HG02970 (cell line): ENCODE results near the gene CBLIF.
"Not testable (repeated sequence)": the region's sequence is repeated elsewhere in the genome, so short reads cannot be mapped to it uniquely, and the experiment has no call there.

Source experiments
- ATAC-seq: cut with Tn5 transposase; IDR thresholded peaks from one replicate; pipeline ENCODE4 v1.9.1; 2021; ENCODE audit warnings: mild to moderate bottlenecking, moderate library complexity, moderate number of reproducible peaks; ENCODE audit not compliant: unreplicated experiment, low FRiP score

CBLIF gene

DNA sequence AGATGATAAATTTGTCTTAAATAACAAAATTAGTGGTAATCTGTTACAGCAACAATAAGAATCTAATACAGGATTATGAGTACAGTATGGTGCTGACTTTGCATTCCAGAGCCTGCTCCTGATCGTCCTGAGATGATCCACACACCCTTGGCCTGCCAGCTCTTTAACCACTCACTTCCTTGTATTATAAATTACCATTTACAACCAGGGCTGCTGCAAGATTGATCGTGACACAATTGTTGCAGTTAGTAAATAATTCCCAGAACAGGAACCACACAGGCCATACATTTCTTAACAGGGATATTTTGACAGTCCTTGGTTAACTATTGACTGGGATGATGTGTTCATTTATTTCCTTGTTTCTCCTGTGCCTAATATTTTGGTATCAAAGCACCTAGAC lies 3.8 kb upstream of the CBLIF start:
- ATAC-seq: no peak

DNA sequence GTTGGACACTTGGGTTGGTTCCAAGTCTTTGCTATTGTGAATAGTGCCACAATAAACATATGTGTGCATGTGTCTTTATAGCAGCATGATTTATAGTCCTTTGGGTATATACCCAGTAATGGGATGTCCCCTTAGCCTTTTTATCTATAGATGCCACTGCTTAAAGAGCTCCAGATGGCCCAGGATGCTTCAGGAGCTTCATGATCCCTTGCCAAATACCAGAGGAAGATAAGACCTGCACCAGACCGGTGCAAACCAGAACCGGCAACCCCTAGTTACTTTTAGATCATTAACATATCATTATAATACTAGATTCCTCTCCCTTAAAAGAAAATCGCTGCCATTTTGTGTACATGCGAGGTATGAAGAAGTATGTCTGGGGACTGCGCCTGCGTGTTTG lies 3.1 kb upstream of the CBLIF start:
- ATAC-seq: not testable (repeated sequence)

DNA sequence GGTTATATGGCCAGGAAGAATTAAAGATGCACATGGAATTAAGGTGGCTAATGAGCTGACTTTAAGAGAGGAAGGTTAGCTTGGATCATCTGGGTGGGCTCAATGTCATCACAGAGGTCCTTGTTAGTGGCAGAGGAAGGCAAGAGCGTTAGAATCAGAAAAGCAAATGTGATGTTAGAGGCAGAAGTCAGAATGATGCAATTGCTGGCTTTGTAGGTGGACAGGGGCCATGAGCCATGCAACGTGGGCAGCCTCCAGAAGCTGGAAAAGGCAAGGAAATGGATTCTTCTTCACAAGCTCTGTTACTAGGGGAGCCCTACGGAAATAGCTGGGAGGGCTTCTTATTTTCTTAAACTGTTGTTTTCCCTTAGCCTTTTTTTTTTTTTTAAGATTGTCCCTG lies 2.3 kb upstream of the CBLIF start:
- no peak for ATAC-seq

DNA sequence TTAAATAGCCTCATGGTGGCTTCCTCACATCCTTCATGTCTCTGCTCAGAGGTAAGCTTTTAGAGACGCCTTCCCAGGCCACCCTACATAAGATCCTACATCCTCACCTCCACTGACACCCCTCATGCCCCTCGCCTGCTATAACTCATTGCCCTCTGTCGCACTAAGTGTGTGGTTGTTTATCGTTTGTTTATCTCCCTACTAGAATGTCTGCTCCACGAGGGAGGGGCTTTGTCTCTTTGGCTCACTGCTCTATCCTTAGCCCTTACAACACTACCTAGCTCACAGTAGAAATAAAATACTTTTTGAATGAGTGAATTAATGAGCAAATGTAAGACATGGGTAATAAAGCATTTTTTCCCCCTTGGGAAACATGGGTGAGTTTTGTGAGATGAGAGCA lies 1.3 kb upstream of the CBLIF start:
- ATAC-seq: no peak

DNA sequence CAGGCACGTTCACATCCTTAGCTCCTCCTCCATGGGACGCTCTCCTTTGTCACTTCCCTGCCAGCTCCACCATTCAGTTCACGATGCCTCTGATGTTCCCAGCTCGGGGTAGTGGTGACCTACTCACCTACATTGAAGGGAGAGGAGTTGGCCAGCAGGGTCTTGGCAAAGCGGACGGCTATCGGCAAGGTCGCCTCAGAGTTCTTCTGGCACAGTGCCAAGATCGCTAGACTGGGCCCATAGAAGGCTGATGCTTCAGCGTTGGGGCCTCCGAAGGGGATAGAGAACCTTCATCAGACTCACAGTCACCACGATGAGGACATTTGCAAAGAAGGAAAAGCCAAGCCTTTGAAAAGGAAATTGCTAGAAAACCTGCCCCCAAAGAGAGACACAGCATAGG lies 3.0 kb downstream of the CBLIF start:
- no peak for ATAC-seq

DNA sequence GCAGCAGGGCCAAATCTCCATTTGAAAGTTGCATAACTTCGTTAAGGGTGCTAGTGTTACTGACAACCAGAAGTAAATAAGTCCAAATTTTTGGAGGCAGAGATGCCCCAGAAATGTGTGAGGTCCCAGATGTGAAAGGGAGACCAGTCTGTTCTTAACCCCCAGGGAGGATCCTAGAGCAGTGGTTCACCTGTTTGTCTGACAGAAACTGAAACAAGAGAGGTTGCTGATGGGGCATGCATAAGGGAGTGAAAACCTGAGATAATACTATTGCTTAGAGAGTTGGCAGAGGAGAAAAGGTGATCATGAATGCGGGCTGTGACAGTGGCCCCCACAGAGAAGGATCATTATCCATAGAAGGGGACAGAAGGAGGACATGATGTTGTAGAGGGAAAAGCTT lies 3.8 kb downstream of the CBLIF start:
- no peak for ATAC-seq

DNA sequence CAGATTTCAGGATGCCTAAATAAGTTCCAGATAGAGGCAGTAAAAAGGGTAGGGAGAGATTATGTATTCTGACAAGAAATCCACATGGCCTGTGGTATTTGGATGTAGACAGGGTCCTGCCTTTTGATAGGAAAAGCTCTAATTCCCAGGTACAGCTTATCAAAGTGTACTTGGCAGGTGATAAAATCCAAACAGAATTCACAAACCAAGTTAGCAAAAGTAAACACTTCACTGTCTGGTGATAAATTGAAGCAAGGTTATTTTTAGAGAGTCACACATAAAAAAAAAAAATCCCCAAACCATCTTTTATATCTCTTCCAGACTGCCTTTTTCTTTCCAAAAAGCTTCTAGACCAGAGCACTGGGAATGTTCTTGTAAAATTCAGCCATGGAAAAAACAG lies 5.7 kb downstream of the CBLIF start:
- no peak for ATAC-seq

DNA sequence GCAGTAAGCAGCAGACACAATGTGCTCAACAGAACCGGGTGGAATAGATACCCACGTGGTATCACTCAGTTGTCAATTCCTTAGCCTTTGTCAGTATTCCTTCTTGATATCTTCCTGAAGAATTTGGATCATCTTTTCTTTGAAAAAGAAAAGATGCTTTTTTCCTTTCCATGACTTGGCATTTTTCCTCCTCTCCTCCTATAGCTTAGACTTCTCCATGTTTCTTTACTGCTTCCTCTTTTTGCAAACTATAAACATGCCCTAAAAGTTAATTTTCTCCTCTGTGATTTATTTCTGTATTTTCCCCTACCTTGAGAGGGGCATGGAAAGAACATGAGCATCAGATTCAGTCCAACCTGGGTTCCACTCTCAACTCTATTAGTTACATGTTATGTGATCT lies 11.7 kb downstream of the CBLIF start:
- ATAC-seq: no peak

DNA sequence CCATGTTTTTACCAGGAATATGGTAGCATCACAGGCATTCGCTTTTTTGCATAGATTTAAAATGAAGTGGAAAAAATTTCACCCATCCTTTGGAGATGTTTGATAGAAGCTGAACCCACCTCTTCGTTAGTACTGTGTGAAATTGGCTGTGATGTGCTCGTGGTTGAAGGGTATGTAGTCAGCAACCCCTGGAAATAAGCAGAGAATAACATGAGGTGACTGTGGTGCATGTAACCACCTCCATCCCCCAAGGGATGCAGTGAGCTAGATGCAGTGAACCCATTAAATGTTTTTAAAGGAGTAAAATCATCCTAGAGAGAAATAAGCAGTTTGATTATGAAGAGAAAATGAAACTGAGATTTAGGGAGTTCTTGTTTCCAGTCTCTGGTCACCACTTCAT lies 15.9 kb downstream of the CBLIF start:
- ATAC-seq: no peak

DNA sequence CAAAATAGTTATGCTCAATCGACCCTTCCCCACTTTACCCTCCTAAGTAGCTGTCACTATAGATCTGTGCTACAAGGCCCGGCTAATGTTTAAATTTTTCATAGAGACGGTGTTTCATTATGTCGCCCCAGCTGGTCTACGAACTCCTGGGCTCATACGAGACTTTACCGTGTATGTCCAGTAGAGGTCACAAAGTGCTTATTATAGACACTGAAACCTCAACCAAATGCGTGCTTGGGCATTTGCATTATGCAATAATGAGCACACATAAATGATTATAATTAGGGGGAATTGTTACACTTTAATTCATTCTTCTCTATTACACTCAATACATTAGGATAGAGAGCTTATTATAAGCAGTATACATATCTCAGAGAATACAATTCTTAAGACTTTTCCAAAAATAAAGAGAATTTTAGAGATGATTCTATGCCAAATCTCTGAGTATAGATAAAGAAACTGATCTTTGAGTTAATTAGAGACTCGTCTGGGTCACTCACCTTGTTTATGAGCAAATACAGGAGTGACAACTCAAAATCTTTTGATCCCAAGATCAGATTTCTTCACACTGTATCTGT lies 22.2 kb downstream of the CBLIF start:
- ATAC-seq: peak; percentile 69

DNA sequence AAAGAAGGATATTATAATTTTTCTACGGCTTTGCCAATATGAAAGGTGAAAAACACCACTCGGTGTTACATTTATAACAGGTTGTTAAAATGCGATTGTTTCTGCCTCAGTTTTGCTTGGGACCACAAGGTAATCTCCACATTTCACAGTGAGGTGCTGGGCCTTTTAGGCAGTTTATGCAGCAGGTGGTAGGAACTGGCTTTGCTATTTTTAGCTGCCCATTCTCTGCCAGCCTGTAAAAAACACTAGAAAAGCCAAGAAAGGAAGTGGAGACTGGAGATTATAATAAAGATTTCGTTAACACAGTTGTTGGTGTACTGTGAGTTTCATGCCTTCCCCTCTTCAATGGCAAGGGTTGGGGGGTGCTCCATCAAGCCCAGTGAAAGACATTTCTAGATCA lies 26.7 kb downstream of the CBLIF start:
- no peak for ATAC-seq

DNA sequence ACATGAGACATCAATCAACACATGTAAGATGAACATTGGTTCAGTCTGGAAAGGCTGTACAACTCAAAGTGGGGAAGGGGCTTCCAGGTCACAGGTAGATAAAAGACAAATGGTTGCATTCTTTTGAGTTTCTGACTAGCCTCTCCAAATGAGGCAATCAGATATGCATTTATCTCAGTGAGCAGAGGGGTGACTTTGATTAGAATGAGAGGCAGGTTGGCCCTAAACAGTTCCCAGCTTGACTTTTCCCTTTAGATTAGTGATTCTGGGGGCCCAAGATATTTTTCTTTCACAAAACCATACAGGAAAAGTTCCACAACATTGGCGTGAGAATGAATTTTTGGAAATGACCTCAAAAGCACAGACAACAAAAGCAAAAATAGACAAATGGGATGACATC lies 28.9 kb downstream of the CBLIF start:
- not testable (repeated sequence) for ATAC-seq

DNA sequence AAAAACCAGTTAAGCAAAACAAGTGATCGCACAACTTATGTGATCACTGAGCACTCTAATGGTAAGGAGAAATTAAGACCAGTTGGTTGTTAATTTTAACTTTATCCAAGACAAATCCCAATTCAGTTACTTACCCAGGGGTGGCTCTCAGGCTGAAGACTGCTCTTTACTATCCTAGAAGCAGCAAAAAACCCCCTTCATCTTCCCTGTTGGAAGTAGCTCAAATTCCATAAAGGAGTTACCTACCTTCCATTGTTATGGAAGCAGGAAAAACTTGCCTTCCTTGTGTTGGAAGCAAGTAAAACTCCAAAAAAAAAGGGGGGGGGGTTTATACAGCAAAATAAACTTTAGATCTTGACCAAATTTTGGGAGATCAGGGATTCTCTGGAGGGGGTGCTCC lies 29.5 kb downstream of the CBLIF start:
- no peak for ATAC-seq

DNA sequence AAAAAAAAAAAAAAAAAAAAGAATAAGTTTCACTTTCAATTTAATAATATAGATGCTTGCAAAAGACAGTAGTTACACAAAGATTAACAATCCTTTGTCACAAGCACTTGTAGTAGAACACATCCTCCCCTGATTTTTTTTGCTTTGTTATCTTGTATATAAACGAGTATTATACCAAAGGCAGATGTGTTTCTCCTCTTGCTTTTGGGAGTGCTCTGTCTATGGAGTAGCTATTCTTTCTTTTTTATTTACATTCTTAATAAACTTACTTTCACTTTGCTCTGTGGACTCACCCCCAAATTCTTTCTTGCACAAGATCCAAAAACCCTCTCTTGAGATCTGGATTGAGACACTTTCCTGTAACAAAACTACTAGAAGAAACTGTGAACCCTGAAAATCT lies 31.3 kb downstream of the CBLIF start:
- ATAC-seq: no peak

DNA sequence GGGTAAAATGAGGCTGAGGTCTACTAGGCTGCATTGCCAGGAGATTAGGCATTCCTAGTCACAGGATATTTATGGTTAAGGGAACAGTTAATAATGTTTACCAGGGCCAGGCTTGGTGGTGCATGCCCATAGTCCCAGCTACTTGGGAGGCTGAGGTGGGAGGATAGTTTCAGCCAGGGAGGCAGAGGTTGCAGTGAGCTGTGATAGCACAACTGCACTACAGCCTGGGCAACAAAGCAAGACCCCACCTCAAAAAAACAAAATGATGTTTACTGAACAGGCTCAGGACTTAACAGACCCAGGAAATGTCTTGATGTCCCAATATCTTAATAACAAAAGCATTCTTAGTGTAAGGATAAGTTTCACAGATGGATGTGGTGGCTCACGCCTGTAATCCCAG lies 31.9 kb downstream of the CBLIF start:
- no peak for ATAC-seq

DNA sequence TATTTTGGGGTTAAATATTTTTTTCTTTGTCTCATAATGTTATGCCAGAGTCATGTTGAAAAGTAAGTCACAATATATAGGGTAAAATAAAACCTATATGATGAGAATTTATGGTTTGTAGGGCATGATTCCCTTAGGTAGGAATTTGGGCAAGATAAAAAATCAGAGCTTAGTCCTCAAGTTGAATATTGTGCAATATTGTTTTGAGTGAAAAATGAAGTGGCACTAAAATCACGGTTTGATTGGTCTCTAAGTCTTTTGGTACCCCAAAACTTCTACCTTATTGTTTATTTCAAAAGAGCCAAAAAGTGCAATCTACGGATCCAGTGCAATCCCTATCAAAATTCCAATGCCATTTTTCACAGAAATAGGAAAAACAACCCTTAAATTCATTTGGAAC lies 33.1 kb downstream of the CBLIF start:
- ATAC-seq: no peak

DNA sequence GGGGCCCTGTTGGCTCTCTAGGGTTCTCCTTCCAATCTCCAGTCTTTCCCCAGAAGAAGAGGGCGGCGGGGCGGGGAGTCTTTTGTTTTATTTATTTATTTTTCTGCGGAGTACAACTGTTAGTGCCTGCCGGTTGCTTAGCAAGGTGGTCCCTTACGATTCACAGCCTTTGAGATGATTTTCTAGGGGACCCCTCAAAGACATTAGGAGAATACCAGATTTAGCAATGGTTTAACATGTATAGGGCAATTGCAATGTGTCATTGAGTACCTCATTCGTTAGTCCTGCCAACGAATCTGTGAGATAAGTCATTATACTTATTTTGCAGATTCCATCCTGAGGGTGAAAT lies 34.4 kb downstream of the CBLIF start:
- ATAC-seq: no peak

DNA sequence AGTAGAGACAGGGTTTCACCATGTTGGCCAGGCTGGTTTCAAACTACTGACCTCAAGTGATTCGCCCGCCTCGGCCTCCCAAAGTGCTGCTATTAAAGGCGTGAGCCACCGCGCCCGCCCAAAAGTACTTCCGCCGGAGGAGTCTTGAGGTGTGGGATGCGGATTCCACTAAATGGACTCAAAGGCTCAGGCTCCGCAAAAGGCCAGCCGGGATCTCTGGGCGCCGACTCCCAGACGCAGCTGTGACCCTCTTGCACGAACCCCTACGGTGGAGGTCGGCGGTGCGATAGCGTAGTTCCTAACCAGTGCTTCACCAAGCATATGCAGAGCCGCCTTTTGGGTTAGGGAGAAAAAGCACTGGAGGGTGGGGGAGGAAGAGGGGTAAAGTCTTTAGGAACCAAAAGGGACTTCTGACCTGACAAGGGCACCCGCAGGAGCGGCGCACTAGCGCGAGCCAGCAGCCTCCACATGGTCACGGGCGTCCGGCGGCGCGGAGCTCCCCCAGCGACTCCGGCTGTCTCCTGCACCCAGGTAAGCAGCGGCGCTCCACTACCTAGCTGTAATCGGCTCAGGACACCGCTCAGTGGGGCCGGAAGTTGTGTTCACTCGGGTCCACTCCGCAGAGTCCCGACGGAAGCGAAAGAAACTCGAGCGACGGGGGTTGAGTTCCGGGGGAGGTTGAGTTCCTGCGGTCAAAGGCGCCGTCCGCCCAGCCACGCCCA lies 34.9 kb downstream of the CBLIF start, which contains the start of gene MRPL16:
Gene MRPL16, minus strand, starts transcription at position 590 of the 722 bp plus-strand sequence. Its CDS starts 120 bp downstream, at position 470.
- peak; percentile 99 for ATAC-seq

DNA sequence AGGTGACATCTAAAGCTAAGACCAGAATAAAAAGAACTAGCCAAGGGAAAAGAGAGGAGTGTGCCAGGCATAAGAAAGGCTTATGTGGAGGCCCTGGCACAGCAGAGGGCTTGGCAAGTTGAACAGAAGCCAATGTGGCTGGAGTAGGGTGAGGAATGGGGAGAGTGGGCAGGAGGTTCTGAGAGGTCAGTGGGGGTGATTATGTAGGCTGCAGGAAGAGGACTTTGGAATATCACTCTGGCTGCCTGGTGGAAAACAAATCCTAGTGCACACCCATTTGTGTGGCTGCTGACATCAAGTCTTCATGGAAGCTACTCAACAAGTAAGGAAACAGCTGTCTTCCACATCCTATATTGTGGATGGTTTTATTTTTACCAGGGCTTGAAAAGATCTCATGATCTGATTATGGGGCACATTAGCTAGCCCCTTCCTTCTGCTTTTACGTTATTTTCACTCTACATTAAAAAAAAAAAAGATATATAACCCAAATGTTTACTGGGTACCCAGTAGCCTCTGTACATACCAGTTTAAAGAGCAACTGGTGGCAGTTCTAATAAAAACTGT lies 38.2 kb downstream of the CBLIF start:
- no peak for ATAC-seq

DNA sequence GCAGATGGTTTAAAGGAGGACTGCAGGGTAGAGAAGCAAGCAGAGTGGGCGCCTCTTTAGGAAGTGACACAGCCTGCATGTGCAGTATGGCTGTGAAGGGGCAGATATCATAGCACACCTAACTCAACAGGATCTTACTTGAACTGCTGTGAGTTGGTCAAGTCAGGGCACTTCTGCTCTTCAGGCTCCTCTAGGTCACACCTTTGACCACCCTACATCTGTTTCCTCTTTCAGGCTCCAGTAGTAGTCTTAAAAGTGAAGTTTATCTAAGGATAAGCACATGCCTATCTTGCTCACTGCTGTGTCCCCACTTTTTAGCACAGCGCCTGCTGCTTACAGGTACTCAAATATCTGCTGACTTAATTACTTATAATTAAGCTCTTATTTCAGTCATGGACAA lies 41.2 kb downstream of the CBLIF start:
- no peak for ATAC-seq

DNA sequence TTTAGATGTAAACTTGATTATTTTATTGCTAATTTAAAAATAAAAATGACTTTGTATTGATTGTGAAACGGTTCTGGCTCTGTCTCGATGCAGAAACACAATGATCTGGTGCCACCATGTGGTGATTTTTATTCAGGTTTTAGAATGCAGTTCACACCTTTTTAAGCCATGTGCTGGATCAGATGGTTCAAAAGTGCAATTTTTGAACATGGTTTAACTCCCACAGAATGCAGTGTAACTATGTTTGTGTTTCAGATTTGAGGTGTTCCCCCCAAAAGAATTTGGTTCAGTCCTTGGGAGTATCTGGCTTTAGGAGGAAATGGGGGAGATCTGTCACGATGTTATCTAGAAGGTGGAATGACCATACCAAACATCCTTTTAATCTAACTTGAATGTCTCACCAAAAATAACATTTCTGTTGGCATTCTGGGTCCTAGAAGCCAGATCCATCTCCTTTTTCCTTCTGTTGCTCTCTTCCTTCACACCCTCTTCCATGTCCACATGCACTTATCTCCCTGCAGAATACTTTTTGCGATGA lies 42.6 kb downstream of the CBLIF start:
- no peak for ATAC-seq
